HG03095 (cell line): ENCODE data around the gene UBTF.

Experiments
- ATAC-seq: cut with Tn5 transposase; IDR thresholded peaks from one replicate; pipeline ENCODE4 v1.9.1; 2021; ENCODE audit warnings: moderate library complexity; ENCODE audit not compliant: unreplicated experiment

Gene UBTF

GRCh38 chr17:44214230-44214494 lies 5.3 kb downstream of the UBTF start:
- ATAC-seq, result no peak

- no peak for ATAC-seq
Measured at GRCh38 chr17:44213403-44214229, 5.9 kb downstream of the UBTF start.

- no peak for ATAC-seq
Measured at GRCh38 chr17:44212507-44213402, 6.7 kb downstream of the UBTF start.

GRCh38 chr17:44211281-44212265 lies 7.9 kb downstream of the UBTF start:
- no peak for ATAC-seq

GRCh38 chr17:44210342-44211192 lies 8.9 kb downstream of the UBTF start:
- peak; percentile 65 for ATAC-seq

- ATAC-seq, result no peak
Measured at GRCh38 chr17:44209786-44210341, 9.6 kb downstream of the UBTF start.

- ATAC-seq, result no peak
Measured at GRCh38 chr17:44207743-44208142, 11.7 kb downstream of the UBTF start.

- no peak for ATAC-seq
Measured at GRCh38 chr17:44207319-44207718, 12.2 kb downstream of the UBTF start.

GRCh38 chr17:44206825-44207155 lies 12.7 kb downstream of the UBTF start:
- ATAC-seq, result no peak

GRCh38 chr17:44205962-44206824 lies 13.3 kb downstream of the UBTF start:
- ATAC-seq, result no peak

- no peak for ATAC-seq
Measured at GRCh38 chr17:44204441-44204882, 15.0 kb downstream of the UBTF start.

- ATAC-seq, result no peak
Measured at GRCh38 chr17:44203731-44204440, 15.6 kb downstream of the UBTF start.

GRCh38 chr17:44202756-44203155 lies 16.7 kb downstream of the UBTF start:
- ATAC-seq, result no peak

GRCh38 chr17:44200478-44201155 lies 18.9 kb downstream of the UBTF start:
- ATAC-seq, result no peak

- ATAC-seq, result peak; percentile 54
Measured at GRCh38 chr17:44199553-44200477, 19.7 kb downstream of the UBTF start, which contains the start of gene ATXN7L3. Gene ATXN7L3 (minus strand): TSS chr17:44199884. CDS start chr17:44198070, 1,814 bp downstream.

GRCh38 chr17:44198721-44199552 lies 20.5 kb downstream of the UBTF start:
- peak; percentile 13 for ATAC-seq
